Osteocyte (in vitro differentiated cells): Measurements from ENCODE around the gene CRTC1. TPM values are rescaled to one million over a fixed set of nuclear protein-coding genes. Genes with fewer than 3 reads are reported as not detected.
A peak's percentile ranks its signal among the peaks of the same experiment; 100 is the strongest.
"Not testable (repeated sequence)": the region's sequence is repeated elsewhere in the genome, so short reads cannot be mapped to it uniquely, and the experiment has no call there.

Source experiments
- DNase-seq: peaks from one replicate; pipeline ENCODE4 v3.0.0; 2021; ENCODE audit warnings: mixed read lengths; ENCODE audit not compliant: unreplicated experiment; ENCODE audit errors: extremely low spot score
- H3K27ac Mint-ChIP-seq: one replicate; pipeline ENCODE4 v1.8.0; 2021; ENCODE audit warnings: mild to moderate bottlenecking, mixed read lengths; ENCODE audit not compliant: unreplicated experiment
- H3K27me3 Mint-ChIP-seq: one replicate; pipeline ENCODE4 v1.8.0; 2021; ENCODE audit warnings: mixed read lengths; ENCODE audit not compliant: unreplicated experiment
- H3K36me3 Mint-ChIP-seq: one replicate; pipeline ENCODE4 v1.8.0; 2021; ENCODE audit warnings: mixed read lengths; ENCODE audit not compliant: unreplicated experiment
- H3K4me1 Mint-ChIP-seq: one replicate; pipeline ENCODE4 v1.8.0; 2021; ENCODE audit warnings: mixed read lengths; ENCODE audit not compliant: unreplicated experiment
- H3K4me3 Mint-ChIP-seq: one replicate; pipeline ENCODE4 v1.8.0; 2021; ENCODE audit warnings: mild to moderate bottlenecking, moderate library complexity, mixed read lengths; ENCODE audit not compliant: unreplicated experiment
- H3K9me3 Mint-ChIP-seq: one replicate; pipeline ENCODE4 v1.8.0; 2021; ENCODE audit warnings: mixed read lengths; ENCODE audit not compliant: unreplicated experiment
- total RNA-seq: library from RNA; stranded (reverse); gene quantifications from 2 replicates; pipeline ENCODE4 v1.2.1, GENCODE V29; 2021
- TF ChIP-seq, protein P1 (sequence below): fragments of 200-600 bp; sonication (generic); IDR thresholded peaks from 2 replicates; pipeline ENCODE4 v1.5.0; 2021; ENCODE audit warnings: antibody characterized with exemption, mild to moderate bottlenecking, moderate library complexity

The CRTC1 gene
- total RNA-seq, 1 donor from 2014 or later = 25.7 TPM

DNA sequence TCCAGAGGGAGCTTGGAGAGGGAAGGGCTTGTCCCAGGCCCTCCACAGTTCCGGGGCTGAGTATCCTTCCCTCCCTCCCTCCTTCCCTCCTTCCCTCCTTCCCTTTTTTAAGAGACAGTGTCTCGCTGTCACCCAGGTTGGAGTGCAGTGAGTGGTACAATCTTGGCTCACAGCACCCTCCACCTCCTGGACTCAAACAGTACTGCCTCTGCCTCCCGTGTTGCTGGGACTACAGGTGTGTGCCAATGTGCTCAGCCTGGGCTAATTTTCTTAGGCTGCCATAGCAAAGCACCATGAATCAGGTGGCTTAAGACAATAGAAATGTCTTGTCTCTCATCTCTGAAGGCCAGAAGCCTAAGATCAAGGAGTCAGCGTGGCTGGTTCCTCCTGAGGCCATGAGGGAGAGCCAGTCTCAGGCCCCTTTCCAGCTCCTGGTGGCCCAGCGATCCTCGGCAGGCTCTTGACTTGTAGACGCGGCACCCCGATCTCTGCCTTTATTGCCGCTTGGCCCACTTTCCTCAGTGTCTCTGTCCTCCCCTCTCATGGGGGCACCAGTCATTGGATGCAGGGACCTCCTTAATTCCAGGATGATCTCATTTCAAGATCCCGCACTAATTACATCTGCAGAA is 47.5 kb downstream of the CRTC1 start:
- Mint-ChIP-seq H3K27ac (no peak overlapping the region), H3K4me3 (no peak overlapping the region), H3K9me3 (no peaks in the 10 kb centered on the region), H3K36me3 (no peaks in the 10 kb centered on the region), H3K4me1 (peaks cover 12% of the 10 kb centered on the region), H3K27me3 (no peaks in the 10 kb centered on the region)
- TF ChIP-seq, protein P1, sequence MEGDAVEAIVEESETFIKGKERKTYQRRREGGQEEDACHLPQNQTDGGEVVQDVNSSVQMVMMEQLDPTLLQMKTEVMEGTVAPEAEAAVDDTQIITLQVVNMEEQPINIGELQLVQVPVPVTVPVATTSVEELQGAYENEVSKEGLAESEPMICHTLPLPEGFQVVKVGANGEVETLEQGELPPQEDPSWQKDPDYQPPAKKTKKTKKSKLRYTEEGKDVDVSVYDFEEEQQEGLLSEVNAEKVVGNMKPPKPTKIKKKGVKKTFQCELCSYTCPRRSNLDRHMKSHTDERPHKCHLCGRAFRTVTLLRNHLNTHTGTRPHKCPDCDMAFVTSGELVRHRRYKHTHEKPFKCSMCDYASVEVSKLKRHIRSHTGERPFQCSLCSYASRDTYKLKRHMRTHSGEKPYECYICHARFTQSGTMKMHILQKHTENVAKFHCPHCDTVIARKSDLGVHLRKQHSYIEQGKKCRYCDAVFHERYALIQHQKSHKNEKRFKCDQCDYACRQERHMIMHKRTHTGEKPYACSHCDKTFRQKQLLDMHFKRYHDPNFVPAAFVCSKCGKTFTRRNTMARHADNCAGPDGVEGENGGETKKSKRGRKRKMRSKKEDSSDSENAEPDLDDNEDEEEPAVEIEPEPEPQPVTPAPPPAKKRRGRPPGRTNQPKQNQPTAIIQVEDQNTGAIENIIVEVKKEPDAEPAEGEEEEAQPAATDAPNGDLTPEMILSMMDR = no peak
- no peak for DNase-seq

DNA sequence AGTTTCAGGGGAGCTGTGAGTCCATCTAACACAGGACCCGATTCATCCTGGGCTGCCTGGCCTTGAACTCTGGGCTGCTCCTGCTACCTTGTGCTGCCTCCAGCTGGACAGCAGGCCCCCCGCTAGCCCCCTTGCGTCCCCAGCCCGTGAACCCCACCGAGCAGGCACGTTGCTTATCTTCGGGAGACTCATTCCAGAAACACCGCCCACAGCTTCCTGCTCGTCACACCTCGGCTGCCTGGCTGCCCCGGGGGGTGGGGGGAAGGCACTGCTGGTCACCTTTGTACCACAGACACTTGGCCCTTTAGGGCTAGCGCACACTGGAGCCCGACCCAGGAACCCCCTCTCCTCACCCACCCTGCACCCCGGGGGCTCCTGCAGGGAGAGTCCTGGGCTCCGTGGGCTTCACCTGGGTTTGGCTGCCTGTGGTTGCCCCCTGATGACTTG is 48.1 kb downstream of the CRTC1 start:
- H3K36me3 Mint-ChIP-seq = no peaks in the 10 kb centered on the region
- H3K27me3 Mint-ChIP-seq = no peaks in the 10 kb centered on the region
- DNase-seq = no peak
- H3K4me3 Mint-ChIP-seq = no peak overlapping the region
- TF ChIP-seq, protein P1 = no peak
- peaks cover 12% of the 10 kb centered on the region for H3K4me1 Mint-ChIP-seq
- no peak overlapping the region for H3K27ac Mint-ChIP-seq
- no peaks in the 10 kb centered on the region for H3K9me3 Mint-ChIP-seq

DNA sequence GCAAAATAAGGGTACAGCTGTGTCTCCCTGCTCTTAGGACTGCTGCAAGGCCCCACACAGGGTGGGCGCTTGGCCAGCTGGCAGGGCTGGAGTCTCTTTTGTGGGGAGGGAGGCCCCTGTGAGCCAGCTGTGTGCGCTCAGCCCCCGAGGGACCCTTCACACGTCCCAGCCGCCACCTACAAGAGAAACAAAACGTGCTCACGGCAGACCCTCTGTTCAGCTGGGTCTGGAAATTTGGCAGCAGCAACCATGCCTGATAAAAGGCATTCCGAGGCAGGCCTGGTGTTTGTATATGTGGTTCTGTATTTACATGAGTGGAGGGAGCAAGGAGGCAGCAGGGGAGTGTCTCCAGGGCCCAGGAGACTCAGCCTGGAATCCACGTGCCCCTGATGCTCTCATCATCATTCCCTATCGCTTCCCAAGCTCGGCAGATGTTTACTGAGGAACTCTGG is 49.7 kb downstream of the CRTC1 start:
- TF ChIP-seq, protein P1 = no peak
- Mint-ChIP-seq H3K27me3 (no peaks in the 10 kb centered on the region), H3K4me3 (no peak overlapping the region), H3K4me1 (peaks cover 14% of the 10 kb centered on the region), H3K36me3 (no peaks in the 10 kb centered on the region), H3K27ac (peak overlapping the region; percentile 67), H3K9me3 (no peaks in the 10 kb centered on the region)
- no peak for DNase-seq

DNA sequence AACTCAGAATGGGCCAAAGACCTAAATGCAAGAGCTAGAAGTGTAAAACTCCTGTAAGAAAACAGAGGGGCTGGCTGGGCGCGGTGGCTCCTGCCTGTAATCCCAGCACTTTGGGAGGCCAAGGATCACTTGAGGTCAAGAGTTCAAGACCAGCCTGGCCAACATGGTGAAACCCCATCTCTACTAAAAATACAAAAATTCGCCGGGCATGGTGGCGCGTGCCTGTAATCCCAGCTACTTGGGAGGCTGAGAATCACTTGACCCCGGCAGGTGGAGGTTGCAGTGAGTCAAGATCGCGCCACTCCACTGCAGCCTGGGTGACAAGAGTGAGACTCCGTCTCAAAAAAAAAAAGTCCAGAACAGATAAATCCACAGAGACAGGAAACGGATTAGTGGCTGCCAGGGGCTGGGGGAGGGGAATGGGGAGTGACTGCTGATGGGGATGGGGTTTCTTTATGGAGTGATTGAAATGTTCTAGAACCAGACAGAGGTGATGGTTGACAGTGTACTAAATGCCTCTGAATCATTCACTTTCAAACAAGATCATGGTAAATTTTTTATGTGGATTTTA is 50.4 kb downstream of the CRTC1 start:
- not testable (repeated sequence) for H3K4me3 Mint-ChIP-seq, H3K36me3 Mint-ChIP-seq, DNase-seq, H3K27me3 Mint-ChIP-seq, H3K9me3 Mint-ChIP-seq
- peak overlapping the region; percentile 67 for H3K27ac Mint-ChIP-seq
- peaks cover 14% of the 10 kb centered on the region for H3K4me1 Mint-ChIP-seq

DNA sequence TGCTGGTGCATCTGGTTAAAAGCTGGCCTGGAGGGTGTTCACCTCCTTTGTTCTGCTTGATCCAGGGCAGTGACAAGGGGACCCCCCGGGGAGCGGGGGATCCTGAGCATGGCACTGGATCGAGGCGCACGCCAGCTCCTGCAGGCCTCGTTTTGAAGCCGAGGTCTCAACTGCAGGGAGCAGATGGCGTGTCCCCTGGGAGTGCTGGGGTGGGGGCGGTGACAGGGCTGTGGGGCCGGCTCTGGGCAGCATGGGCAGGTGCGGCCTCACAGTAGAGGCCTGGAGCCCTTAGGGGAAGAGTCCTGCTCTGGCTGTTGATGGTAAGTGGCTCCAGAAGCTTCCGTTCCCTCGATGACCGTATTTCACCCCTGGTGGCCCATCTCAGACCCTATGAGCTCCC is 51.8 kb downstream of the CRTC1 start:
- DNase-seq = no peak
- H3K27ac Mint-ChIP-seq = no peak overlapping the region
- H3K9me3 Mint-ChIP-seq = no peaks in the 10 kb centered on the region
- no peak overlapping the region for H3K4me3 Mint-ChIP-seq
- TF ChIP-seq, protein P1 = no peak
- peaks cover 14% of the 10 kb centered on the region for H3K4me1 Mint-ChIP-seq
- H3K27me3 Mint-ChIP-seq = no peaks in the 10 kb centered on the region
- H3K36me3 Mint-ChIP-seq = no peaks in the 10 kb centered on the region
